GM12878 (cell line): Measurements from ENCODE around the gene TMPRSS9.

ENCODE experiments used
- ATF3 ChIP-seq: IDR thresholded peaks from 2 replicates; pipeline ENCODE4 v1.6.1; 2011; ENCODE audit warnings: low read depth, mild to moderate bottlenecking, low read length, moderate library complexity, borderline replicate concordance; ENCODE audit errors: extremely low read depth
- BCL11A ChIP-seq: IDR thresholded peaks from 2 replicates; pipeline ENCODE4 v1.6.1; 2011; ENCODE audit warnings: low read depth, low read length
- CREB1 ChIP-seq: IDR thresholded peaks from 2 replicates; pipeline ENCODE4 v1.6.1; 2012; ENCODE audit warnings: low read depth, mild to moderate bottlenecking, inconsistent platforms
- CTCF ChIP-seq, 3 experiments: IDR thresholded peaks in 2 of 3; conservative IDR thresholded peaks in 1 of 3; 2 replicates each; pipeline ENCODE4 v1.5.1; 2011; ENCODE audit warnings: low read depth in 3 of 3, low read length in 3 of 3, mild to moderate bottlenecking in 3 of 3, control low read depth in 2 of 3, moderate library complexity in 2 of 3, inconsistent platforms in 1 of 3, mixed read lengths in 1 of 3; ENCODE audit not compliant: control insufficient read depth in 2 of 3, insufficient read depth in 1 of 3; ENCODE audit errors: extremely low read depth in 1 of 3
- EP300 ChIP-seq, 2 experiments: fragments of 150-350 bp in 1 of 2; IDR thresholded peaks; 2 replicates each; pipeline ENCODE4 v1.6.1; 2011 to 2012; ENCODE audit warnings: low read depth in 2 of 2, low read length in 2 of 2, borderline replicate concordance in 1 of 2, improper control_type of control experiment in 1 of 2, inconsistent platforms in 1 of 2; ENCODE audit not compliant: control insufficient read depth in 1 of 2
- ETV6 ChIP-seq, 2 experiments: fragments of 450-650 bp in 1 of 2; IDR thresholded peaks in 1 of 2; conservative IDR thresholded peaks in 1 of 2; 2 replicates each; pipeline ENCODE4 v1.6.1; 2014; ENCODE audit warnings: antibody characterized with exemption in 1 of 2, borderline replicate concordance in 1 of 2, low read depth in 1 of 2, mild to moderate bottlenecking in 1 of 2, moderate library complexity in 1 of 2
- EZH2 ChIP-seq: IDR thresholded peaks from 2 replicates; pipeline ENCODE4 v1.6.1; 2012; ENCODE audit warnings: low read depth, mild to moderate bottlenecking, control low read depth, inconsistent platforms, low read length, borderline replicate concordance; ENCODE audit not compliant: control insufficient read depth
- HDAC6 ChIP-seq: fragments of 200-600 bp; sonication (generic); IDR thresholded peaks from one replicate; pipeline ENCODE4 v1.8.0; 2017; ENCODE audit warnings: antibody characterized with exemption; ENCODE audit not compliant: unreplicated experiment
- JUNB ChIP-seq: IDR thresholded peaks from 2 replicates; pipeline ENCODE4 v1.6.1; 2016; ENCODE audit warnings: antibody characterized with exemption, mild to moderate bottlenecking
- POLR2AphosphoS5 ChIP-seq: IDR thresholded peaks from 2 replicates; pipeline ENCODE4 v1.6.1; 2011; ENCODE audit warnings: mild to moderate bottlenecking, low read length, inconsistent platforms
- TCF3 ChIP-seq: IDR thresholded peaks from 2 replicates; pipeline ENCODE4 v1.6.1; 2012; ENCODE audit warnings: low read depth, mild to moderate bottlenecking, low read length, borderline replicate concordance; ENCODE audit not compliant: insufficient read depth
- ZBTB11 ChIP-seq: fragments of 450-650 bp; formaldehyde crosslinking; IDR thresholded peaks from 2 replicates; pipeline ENCODE4 v1.5.0; 2022; ENCODE audit warnings: mild to moderate bottlenecking, missing genetic modification characterization
- ZBTB4 ChIP-seq: fragments of 450-650 bp; formaldehyde crosslinking; IDR thresholded peaks from 2 replicates; pipeline ENCODE4 v1.4.0; 2022; ENCODE audit warnings: mild to moderate bottlenecking, moderate library complexity
- ZNF274 ChIP-seq: IDR thresholded peaks from one replicate; pipeline ENCODE4 v1.8.0; 2011; ENCODE audit not compliant: insufficient read length, insufficient read depth

GRCh38 chr19:2329501-2329916, 30.6 kb upstream of the TMPRSS9 start:
- TF ChIP-seq TCF3 (no peak), CTCF (IDR thresholded peaks at IDR 0.05 in 2 of 3, conservative IDR thresholded peaks at IDR 0.05 in 1 of 3; ENCODE audit: control insufficient read depth in 2 of 3, extremely low read depth in 1 of 3, insufficient read depth in 1 of 3, low read depth in 3 of 3, low read length in 3 of 3) (no peak), JUNB (no peak), ZBTB4 (CRISPR knock-in tag) (no peak), BCL11A (no peak), EP300 (IDR thresholded peaks at IDR 0.05; ENCODE audit: borderline replicate concordance in 1 of 2, control insufficient read depth in 1 of 2, low read depth in 2 of 2, low read length in 2 of 2) (no peak), ZNF274 (no peak), CREB1 (no peak), ATF3 (no peak), ZBTB11 (CRISPR knock-in tag) (no peak), HDAC6 (no peak), POLR2AphosphoS5 (no peak), EZH2 (no peak), ETV6 (conservative IDR thresholded peaks at IDR 0.05 in 1 of 2, IDR thresholded peaks at IDR 0.05 in 1 of 2; ENCODE audit: borderline replicate concordance in 1 of 2, low read depth in 1 of 2) (no peak)
